Astrocyte of the spinal cord (primary cell): ENCODE results near the gene CYP2S1.

Experiments
- DNase-seq: peaks from one replicate; pipeline ENCODE4 v3.0.0; 2011; ENCODE audit warnings: low read depth, low spot score
- H3K4me3 ChIP-seq: 2 replicates; pipeline ENCODE4 v1.5.1; 2011; ENCODE audit warnings: low read depth, mild to moderate bottlenecking, low read length, moderate library complexity
- CTCF ChIP-seq: IDR thresholded peaks from 2 replicates; pipeline ENCODE4 v1.5.1; 2012; ENCODE audit warnings: low read depth, mild to moderate bottlenecking, low read length, inconsistent platforms
- in situ Hi-C: cut with HindIII; loops from 2 replicates; pipeline ENCODE4 v1.10.0; 2017; ENCODE audit warnings: low sequenced_read_pairs

CYP2S1 gene

GRCh38 chr19:41159881-41160280 is 33.1 kb upstream of the CYP2S1 start:
- no peak for TF ChIP-seq CTCF
- no peak for DNase-seq
- no peak overlapping the region for H3K4me3 ChIP-seq
- in situ Hi-C loops: no loop called here

- in situ Hi-C loops: no loop called here
- DNase-seq: no peak
- TF ChIP-seq CTCF: peak; percentile 10
- H3K4me3 ChIP-seq: no peak overlapping the region
Measured at GRCh38 chr19:41161903-41162302, 31.1 kb upstream of the CYP2S1 start.

- no peak for DNase-seq
- H3K4me3 ChIP-seq: no peak overlapping the region
- no peak for TF ChIP-seq CTCF
- in situ Hi-C loops: no loop called here
Measured at GRCh38 chr19:41166944-41167804, 25.8 kb upstream of the CYP2S1 start.

GRCh38 chr19:41172297-41173164 is 20.5 kb upstream of the CYP2S1 start:
- no peak overlapping the region for H3K4me3 ChIP-seq
- in situ Hi-C loops: no loop called here
- TF ChIP-seq CTCF: no peak
- no peak for DNase-seq

- no peak for DNase-seq
- no peak for TF ChIP-seq CTCF
- H3K4me3 ChIP-seq: no peak overlapping the region
- in situ Hi-C loops: no loop called here
Measured at GRCh38 chr19:41174297-41174928, 18.6 kb upstream of the CYP2S1 start.
